HFF-Myc (cell line): ENCODE results near the gene TRMT112.

Source experiments
- DNase-seq: peaks from one replicate; pipeline ENCODE4 v3.0.0-alpha.2; 2011; ENCODE audit warnings: low read depth; ENCODE audit errors: extremely low read depth
- H3K4me3 ChIP-seq: replicated peaks from 2 replicates; pipeline ENCODE4 v1.5.1; 2011; ENCODE audit warnings: low read depth, mild to moderate bottlenecking, control low read depth, low read length
- CTCF ChIP-seq: IDR thresholded peaks from 2 replicates; pipeline ENCODE4 v1.5.1; 2012; ENCODE audit warnings: mild to moderate bottlenecking, low read depth, low read length, control low read depth; ENCODE audit errors: missing control alignments

The TRMT112 gene

DNA sequence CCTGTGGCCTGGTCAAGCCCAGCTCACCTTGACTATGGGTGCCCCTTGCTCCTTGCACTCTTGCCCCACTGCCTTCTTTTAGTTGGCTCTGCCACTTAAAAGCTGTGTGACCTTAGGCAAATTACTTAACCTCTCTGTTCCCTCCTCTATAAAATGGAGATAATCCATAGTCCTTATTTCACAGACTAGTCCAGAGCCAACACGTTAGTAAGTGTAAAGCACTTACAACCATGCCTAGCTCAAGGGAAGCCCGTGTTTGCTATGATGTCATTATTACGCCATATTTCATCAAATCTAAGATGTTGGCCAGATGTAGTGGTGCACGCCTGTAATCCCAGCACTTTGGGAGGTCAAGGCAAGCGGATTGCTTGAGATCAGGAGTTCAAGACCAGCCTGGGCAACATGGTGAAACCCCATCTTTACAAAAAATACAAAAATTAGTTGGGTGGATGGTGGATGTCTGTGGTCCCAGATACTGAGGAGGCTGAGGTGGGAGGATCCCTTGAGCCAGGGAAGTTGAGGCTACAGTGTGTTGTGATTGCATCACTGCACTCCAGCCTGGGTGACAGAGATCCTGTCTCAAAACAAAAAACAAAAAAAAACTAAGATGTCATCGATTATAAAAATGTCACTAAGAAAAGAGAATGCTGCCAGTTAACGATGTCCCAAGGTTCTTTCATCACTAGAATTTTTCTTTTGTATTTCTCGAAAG lies 20.3 kb upstream of the TRMT112 start:
- DNase-seq, result no peak
- TF ChIP-seq CTCF, result no peak
- no peak overlapping the region for H3K4me3 ChIP-seq

GRCh38 chr11:64334764-64335735 lies 17.7 kb upstream of the TRMT112 start:
- peak; percentile 65 for DNase-seq
- no peak for TF ChIP-seq CTCF
- H3K4me3 ChIP-seq, result no peak overlapping the region

DNA sequence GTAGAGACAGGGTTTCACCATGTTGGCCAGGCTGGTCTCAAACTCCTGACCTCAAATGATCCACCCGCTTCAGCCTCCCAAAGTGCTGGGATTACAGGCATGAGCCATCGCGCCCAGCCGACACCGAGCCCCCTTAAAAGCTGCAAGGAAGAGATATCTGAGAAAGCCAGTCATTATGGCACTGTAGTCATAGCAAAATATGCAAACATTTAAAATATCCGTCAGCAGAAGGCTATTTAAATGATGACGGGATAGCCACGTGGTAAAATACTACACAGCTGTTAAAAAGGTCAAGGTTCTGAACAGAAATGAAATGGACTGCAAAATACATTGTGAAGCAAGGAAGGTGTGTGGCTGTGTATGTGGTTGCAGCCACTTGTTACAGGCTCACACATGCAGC lies 16.2 kb upstream of the TRMT112 start:
- H3K4me3 ChIP-seq, result no peak overlapping the region
- no peak for DNase-seq
- no peak for TF ChIP-seq CTCF

GRCh38 chr11:64331569-64332371 lies 14.4 kb upstream of the TRMT112 start:
- peak; percentile 60 for DNase-seq
- peak; percentile 77 for TF ChIP-seq CTCF
- H3K4me3 ChIP-seq, result no peak overlapping the region

DNA sequence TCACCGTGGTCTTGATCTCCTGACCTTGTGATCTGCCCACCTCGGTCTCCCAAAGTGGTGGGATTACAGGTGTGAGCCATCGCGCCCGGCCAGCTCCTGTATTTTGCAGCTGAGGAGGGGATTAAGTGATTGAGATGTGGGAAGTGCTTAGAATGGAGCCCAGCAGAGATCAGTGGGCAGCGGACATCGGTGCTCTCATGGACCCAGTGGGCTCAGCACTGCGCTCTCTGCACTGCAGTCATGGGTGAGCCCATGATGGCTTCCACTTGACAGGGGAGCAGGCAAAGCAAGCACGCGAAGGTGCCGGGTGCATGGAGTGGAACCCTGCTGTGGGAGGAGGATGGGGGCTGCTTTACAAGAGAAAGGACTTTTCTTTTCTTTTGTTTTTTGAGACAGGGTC lies 13.5 kb upstream of the TRMT112 start:
- TF ChIP-seq CTCF, result no peak
- H3K4me3 ChIP-seq, result no peak overlapping the region

DNA sequence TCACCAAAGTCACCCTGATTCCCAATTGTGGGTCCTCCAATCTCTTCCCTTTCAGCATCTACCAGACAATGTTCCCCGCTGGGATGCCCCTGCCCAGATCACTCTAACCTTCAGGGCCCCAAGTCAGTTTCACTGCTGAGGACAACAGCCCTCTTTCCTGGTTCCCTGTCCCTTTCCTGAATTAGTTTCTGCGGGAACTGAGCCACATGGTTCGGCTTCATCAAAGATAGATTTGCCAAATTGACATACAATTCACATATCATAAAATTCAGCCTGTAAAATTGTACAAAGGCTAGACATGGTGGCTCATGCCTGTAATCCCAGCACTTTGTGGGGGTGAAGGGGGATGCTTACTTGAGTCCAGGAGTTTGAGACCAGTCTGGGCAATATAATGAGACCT lies 10.6 kb upstream of the TRMT112 start:
- no peak for DNase-seq
- H3K4me3 ChIP-seq, result no peak overlapping the region
- no peak for TF ChIP-seq CTCF

More for the DNA sequence above, 13.5 kb upstream of the TRMT112 start:
- no peak for DNase-seq
